GM19035 (cell line): Measurements from ENCODE around the gene TCP11.

ENCODE experiments used
- ATAC-seq: cut with Tn5 transposase; IDR thresholded peaks from one replicate; pipeline ENCODE4 v1.9.1; 2021; ENCODE audit not compliant: unreplicated experiment

Gene TCP11

DNA sequence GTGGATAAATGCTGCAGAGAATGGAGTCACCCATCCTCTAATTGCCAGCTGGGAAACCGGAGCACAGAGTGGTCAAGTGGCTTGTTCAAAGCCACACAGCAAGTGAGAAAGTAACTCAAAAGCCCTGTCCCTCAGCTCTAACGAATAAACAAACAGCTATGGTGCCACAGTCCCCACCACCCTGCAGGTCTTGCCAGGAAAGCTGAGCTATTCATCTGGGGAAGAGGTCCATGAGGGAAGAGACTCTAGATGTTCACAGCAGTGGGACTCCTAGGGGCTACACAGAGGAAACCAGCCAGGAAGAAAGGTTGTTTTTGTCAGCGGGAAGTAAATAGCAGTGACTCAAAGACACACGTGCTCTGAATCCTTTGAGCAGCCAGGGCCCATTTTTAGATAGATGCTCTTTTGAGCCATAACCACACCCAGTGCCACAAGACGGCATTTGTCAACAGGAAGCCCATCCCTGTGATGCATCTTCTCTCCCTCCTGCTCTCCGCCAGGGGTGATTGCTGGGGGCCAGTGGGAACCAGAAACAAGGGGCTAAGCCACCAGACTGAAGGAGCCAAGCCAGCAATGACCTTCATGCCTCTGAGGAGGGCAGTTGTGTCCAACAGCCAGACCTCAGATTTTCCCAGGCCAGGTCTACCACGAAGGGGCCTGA, 32.4 kb upstream of the TCP11 start:
- no peak for ATAC-seq

DNA sequence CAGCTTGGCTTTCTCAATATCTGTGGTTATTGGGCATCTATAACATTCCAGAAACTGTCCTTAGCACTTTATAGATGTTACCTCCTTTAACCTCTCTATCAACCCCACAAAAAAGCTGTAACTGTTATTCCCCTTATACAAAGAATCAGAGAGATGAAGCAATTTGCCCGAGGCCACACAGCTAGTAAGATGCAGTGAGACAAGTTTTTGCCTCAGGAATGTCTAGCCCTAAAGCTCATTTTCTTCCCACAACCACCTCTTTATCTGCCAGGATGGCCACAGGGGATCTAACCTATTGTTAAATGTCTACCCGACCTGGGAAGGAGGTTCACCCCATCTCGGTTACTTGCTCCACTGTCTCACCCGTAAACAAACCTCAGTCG, 31.9 kb upstream of the TCP11 start:
- ATAC-seq = no peak

DNA sequence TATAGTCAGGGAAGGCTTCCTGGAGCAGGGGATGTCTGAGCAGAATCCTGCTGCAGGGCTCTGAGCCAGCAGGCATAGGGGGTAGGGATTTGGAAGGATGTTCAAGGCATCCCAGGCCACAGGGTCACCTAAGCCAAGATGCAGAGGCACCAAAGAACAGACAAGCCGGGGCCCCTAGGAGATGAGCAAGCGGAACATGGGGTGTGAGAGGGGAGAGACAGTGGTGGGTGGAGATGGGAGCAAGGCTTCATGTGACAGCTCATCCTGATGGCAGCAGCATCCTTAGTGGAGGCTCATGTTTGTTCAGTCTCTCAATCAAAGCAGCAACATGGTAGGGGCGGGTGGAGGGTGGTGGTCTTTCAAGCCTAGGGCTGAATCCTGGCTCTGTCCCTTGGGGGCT, 29.8 kb upstream of the TCP11 start:
- no peak for ATAC-seq

DNA sequence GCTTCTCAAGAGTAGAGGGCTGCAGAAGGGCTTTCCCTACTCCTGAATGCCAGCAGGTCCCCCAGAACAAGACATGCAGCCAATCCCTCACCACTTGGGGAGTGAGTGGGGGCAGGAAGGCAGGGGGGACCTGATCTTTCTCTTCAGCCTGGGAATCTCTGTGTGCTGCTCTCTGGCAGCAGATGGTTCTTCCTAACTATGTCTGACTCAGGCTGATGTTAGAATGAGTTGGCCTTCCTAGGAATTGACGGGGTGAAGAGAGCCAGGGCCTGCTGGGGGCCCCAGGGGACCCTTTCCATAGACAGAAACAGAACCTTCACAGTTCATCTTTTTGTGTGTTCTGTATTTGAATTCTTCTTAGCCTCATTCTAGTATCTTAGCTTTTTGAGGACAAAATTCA, 29.0 kb upstream of the TCP11 start:
- no peak for ATAC-seq

DNA sequence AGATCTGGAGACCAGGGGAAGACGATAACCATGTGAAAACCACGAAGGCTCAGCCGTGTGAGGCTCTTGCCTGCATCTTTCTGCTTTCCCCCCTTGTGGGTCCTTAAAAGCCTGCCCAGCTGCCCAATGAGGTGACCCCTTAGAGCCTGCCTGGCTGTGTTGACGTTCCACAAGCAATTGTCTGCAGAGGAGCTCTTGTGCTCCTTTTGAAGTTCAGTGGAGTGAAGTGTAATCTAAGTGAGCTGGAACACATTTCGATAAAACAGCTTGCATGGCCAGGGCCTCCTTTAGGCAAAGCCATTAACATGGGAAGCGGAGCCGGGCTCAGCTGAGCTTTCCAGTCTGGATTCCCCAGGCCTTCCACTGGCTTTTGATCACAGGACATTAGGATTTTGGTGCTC, 27.3 kb upstream of the TCP11 start:
- ATAC-seq = no peak

DNA sequence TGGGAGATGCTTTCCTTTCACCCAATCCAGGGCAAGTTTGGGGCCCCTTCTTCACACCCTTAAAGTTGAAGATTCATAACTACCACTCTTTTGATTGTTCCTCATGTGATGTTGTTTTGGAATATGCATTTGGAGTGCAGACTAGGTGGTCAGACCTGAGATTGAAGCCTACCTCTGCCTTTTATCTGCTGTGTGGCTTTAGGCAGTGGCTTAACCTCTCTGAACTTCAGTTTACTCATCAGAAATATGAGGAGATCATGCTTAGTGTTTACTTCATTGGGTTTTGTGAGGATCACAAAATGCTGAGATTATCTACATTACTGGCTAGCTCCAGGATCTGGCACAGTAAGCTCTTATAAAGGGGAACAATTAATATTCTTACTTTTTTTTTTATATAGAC, 26.4 kb upstream of the TCP11 start:
- no peak for ATAC-seq

DNA sequence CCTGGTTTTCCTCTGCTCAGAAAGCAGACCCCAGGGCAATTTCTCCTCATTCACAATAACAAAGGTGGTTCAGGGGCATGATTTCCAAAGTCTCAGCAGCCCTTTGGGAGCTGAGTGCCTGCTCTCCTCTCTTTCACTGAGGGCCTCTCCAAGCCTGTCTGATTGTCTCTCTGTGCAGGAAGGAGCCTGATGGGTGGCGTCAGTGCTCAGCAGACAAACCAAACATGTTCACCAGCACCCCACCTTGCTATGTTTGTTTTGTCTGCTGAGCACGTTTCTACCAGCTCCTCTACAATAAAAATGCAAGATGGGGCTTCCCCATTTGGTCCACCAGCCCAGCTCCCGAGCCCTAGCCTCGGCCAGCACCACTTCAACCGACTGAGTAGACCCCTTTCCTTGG, 25.4 kb upstream of the TCP11 start:
- ATAC-seq = no peak

DNA sequence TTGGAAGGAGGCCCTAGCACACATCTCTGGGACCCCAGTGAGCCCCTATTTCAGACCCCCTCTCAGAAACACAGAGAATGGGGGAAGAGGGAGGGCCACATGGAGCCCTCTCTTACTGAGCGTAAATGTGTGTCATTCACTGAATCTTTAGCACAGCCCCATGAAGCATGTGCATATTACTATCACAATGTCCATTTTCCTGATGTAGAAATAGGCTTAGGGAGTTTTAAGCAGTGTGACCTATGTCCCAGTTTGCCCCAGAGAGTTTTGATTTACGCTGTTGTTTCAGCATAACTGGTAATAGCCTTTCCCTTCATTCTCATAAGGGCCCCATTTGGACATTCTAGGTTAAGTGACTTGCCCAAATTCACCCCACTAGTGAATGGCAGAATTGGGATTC, 25.0 kb upstream of the TCP11 start:
- no peak for ATAC-seq

DNA sequence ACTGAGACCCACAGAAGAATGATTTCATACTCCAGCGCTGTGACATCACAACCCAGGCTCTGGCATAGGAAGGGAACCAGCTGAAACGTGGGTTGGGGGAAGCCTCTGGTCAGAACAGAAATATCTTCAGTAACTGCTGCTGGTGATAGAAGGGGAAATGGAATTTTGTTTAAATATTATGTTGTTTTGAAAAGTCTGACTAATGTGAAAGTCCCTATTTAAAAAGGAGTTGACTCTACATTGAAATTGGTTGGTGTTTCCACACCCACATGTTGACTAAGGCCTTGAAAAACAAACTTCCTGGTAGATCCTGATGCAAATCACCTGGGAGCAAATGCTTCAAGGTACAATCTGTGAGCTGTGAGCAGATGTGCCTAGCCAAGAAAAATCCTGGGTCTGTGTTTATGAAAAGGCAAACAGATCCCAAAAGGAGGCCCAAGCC, 24.5 kb upstream of the TCP11 start:
- ATAC-seq = no peak

DNA sequence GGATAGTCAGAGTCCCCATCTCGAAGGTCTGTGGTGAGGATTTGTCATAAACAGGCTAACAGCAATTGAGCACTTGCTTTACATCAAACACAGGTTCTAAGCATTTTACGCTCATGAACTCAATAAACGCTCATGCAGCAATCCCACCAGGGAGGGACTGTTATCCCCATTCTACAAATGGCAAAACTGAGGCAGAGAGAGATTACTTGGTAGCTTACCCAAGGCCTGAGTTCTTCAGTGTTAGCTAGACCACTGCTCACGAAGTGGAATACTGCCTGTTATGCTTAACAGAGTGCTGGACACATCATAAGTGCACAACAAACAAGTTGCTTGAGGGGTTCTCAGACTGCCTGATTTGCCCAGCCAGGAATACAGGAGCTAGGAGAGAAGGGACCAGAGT, 23.7 kb upstream of the TCP11 start:
- no peak for ATAC-seq

DNA sequence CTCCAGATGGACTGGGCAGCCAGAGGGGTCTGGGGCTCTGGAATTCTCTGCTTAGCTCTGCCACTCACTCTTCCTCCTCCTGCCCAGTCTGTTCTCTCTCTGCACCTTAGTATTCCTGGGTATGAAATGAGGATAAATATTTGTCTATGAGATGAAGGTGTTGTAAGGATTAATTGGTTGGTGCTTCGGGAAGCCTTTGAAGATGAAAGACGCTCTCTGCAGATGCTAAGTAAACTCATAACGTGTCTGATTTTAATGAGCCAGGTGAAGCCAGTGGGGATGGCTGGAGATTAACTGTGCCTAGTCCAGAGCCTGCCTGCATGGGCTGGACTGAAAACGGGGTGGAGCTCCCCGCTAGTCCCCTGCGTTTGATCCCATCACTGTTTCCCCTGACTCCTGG, 23.1 kb upstream of the TCP11 start:
- ATAC-seq = no peak

DNA sequence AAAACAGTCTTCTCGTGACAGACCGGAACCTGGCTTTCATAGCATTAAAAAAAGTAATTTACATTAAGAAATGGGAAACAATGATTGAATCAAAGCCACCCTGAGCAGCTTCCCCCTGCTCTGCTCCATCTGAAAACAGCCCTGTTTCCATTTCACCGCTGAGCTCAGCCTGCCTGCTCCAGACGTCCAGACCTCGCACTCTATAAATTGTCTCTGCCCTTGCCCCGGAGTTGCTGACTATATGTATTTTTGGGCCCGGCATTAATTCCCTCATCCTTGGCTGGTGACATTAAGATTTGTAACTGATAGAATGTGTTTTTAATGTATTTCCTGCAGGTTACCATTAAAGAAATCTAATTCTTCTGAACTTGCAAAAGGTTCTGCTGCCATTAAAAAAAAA, 22.7 kb upstream of the TCP11 start:
- ATAC-seq = no peak

DNA sequence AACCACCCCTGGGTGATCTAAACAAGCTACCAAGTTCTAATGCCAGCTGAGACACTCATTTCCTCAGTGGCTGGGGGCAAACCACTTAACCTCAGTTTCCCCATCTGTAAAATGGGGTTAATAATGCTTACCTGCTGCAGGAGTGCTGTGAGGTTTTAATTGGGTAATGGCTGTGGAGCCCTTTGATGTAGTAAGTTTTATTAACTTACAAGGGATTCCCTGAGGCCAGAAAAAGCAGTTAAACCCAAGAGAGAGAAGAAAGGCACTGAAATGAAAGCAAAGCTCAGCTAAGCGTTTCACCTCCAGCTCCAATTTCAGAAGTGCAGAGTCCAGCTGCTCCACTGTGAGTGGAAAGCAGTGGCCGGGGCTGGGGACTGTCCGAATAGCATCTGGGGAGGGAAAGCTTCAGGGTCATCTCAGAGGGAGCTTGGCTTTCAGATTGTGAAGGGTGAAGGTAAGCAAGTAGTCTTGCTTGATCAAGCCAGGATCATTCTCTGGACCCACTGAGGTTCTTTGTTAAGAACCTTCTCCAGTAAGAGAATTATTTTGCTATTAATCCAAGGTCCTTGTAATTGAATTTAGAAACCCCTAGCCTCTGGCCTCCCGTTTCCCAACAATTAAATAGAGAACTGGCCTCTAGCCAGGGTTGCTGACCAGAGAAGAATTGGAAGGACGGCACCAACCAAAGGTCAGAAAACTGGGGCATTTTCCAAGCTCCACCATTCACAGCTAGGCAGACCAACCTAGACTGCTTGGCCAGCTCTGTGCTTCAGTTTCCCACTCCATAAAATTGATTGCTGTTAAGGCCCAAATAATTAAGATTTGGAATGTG, 20.9 kb upstream of the TCP11 start:
- ATAC-seq = no peak

DNA sequence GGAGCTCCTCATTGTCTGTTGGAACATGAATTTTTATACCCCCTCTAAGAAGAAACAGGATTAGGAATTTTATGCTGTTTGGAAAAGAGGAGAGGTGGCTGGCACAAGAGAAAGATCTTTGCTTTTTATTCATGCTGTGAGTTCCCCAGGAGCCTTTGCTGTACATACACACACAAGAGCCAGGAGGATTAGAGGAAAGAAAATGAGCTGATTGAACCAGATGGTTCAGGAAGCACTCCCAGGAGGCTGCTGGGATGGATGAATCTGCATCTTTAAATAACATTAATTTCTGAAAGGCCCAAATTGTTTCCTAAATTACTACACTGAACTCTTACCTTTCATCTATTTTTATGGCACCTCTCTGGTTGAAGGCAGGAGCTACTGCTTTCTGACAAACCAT, 20.1 kb upstream of the TCP11 start:
- no peak for ATAC-seq

DNA sequence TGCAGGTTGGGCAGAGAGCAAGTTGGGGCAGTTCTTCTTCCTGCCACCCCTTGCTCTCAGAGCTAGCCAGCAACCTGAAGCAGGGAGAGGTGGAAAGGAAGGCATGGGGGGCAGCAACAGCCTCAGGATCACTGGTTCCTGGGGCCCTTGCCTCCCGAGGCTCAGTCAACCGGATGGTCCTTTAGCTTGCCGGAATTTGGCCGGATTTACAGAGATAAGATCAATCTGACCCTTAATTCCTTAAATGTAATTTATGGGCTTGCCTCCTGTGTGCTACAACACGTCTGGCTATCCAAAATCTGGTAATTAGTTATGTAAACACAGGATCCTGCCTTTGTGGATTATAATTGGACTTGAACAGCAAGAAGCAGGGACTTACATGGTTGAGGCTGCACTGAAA, 19.5 kb upstream of the TCP11 start:
- no peak for ATAC-seq

DNA sequence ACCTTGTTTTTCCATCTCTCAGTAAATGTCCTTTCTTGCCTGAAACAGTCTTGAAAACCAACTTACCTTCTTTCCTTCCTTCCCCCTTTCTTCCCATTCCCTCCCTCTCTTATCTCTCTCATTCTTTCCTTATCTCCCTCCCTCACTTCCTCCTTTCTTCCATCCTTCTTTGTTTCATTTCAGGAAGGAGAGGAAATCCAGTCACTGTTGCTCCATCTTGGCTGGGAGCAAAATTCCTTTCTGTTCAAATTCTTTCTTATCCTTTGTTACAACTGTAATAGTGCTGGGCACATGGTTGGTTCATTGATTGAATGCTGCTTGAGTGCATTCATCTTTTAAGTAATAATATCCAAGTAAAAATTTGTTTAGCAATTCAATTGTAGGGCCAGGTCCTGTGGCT, 17.4 kb upstream of the TCP11 start:
- no peak for ATAC-seq

DNA sequence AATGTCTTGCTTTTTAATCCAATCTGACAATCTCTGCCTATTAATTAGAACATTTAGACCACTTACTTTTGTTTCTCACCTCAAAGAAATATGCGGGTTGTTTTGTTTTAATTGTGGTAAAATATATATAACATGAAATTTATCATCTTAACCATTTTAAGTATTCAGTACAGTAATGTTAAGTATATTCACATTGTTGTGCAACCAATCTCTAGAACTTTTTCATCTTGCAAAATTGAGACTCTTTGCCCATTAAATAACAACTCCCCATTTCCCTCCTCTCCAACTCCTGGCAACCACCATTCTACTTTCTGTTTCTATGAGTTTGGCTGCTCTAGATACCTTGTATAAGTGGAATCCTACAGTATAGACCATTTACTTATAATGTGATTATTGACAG, 13.8 kb upstream of the TCP11 start:
- no peak for ATAC-seq

DNA sequence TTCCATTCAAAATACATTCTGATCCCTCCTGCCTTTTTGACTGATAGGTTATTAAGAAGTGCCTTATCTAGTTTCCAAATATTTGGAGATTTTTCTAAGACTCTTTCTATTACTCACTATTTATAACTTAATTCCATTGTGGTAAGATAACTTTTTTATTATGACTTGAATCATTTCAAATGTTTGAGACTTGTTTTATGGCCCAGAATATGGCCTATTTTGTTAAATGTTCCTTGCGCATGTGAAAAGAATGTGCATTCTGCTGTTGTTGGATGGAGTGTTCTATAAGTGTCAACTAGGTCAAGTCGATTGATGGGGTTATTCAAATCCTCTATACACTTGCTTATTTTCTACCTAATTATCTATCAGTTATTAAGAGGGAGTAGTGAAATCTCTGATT, 13.1 kb upstream of the TCP11 start:
- no peak for ATAC-seq

DNA sequence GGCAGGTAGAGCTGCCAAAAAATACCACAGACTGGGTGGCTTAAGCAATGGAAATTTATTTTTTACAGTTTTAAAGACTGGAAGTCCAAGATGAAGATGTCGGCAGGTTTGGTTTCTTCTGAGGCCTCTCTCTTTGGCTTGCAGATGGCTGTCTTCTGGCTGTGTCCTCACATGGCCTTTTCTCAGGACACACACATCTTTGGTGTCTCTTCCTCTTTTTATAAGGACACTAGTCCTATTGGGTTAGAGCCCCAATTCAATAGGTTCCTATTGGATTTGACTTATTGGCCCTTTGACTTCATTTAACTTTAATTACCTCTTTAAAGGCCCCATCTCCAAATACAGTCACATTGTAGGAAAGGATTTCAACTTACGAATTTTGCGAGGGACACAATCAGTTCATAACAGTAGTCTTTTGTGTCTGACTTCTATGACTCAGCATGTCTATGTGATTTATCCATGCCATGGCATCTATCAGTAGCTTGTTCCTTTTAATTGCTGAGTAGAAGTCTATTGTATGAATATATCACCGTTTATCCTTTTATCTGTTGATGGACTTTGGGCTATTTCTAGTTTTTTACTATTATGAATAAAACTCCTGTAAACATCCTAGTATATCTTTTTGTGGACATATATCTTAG, 11.0 kb upstream of the TCP11 start:
- no peak for ATAC-seq

DNA sequence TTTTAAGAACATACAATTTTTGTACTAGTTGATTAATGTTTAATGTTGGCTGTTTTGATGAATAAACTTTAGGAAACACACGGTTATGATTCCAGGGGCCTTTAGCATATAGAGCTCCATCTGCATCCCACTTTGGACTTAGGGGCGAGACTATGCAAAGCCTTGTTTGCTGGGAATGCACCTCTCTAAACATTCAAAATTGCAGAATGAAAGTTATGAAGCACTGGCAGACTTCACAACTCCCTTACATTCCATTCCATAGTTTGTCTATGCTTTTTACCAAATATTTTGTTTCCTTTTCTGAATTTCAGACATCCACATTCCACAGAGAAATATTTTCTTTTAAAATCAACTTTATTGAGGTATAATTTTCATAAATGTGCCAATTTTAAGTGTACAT, 10.3 kb upstream of the TCP11 start:
- ATAC-seq = no peak

DNA sequence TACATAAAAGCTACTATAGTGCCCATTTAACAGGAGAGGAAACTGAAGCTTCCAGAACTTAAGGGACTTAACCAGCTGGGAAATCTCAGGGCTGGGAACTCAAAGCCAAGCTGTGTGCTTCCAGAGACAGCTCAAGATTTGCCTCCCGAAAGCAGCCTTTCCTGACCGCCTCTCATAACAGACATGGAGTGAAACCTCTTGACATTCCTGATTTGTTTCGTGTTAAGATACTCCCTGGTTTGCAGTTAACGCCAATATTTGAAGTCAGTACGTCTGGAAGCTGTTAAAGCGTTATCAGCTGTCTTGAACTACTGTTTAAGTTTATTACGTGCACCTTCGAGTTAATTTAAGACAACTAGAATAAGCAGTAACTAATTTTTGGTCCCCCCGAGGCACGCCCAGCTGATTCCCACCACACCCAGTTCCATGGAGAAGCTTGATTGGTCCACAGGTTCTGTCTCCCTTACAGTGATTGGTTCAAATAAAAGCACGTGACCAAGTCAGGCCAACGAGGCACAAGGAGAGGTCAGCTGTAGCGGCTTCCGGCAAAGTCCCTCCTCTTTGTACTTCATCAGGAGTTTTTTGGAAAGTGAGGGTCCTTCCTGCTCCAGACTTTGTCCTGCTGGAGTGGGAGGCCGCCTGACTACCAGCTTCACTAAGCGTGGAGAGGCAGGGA, 8.9 kb upstream of the TCP11 start:
- no peak for ATAC-seq
